Upper lobe of right lung (tissue), 1 donor: ENCODE measurements around the gene APOD. TPM values are rescaled to one million over a fixed set of nuclear protein-coding genes. Genes with fewer than 3 reads are reported as not detected.
A peak's percentile ranks its signal among the peaks of the same experiment; 100 is the strongest.

Experiments used
- ATAC-seq: fragments of 200-7000 bp; cut with Tn5 transposase; one replicate; pipeline ENCODE4 v1.9.1; 2020; ENCODE audit warnings: mild to moderate bottlenecking, moderate library complexity
- DNase-seq: peaks from one replicate; pipeline ENCODE4 v3.0.0-alpha.2; 2020
- H3K27ac ChIP-seq: fragments of 200-600 bp; one replicate; pipeline ENCODE4 v1.8.0; 2022
- H3K27me3 ChIP-seq: fragments of 200-600 bp; one replicate; pipeline ENCODE4 v1.8.0; 2022; ENCODE audit warnings: mild to moderate bottlenecking
- H3K36me3 ChIP-seq: fragments of 200-600 bp; one replicate; pipeline ENCODE4 v1.8.0; 2022
- H3K4me1 ChIP-seq: fragments of 200-600 bp; one replicate; pipeline ENCODE4 v1.8.0; 2022
- H3K4me3 ChIP-seq: fragments of 200-600 bp; one replicate; pipeline ENCODE4 v1.8.0; 2022; ENCODE audit warnings: mild to moderate bottlenecking
- H3K9me3 ChIP-seq: fragments of 200-600 bp; one replicate; pipeline ENCODE4 v1.8.0; 2022
- CTCF ChIP-seq: fragments of 200-600 bp; IDR thresholded peaks from one replicate; pipeline ENCODE4 v1.8.0; 2022; ENCODE audit warnings: antibody characterized with exemption
- intact Hi-C: fragments of 100-400 bp; cut with DNase I; formaldehyde crosslinking; loops from one replicate; pipeline ENCODE4 v1.11.0; 2022
- total RNA-seq: library from RNA; stranded (reverse); fragmentation: NEBNext Ultra II Directional; extraction: Animal tissue kit (Norgen Biotek cat#: 25700); gene quantifications from one replicate; pipeline ENCODE4 v1.2.1, GENCODE V29; 2021
- donor health status: DM: no; HTN: yes; CAD: no; lungs with severe emphysema.

APOD gene
- total RNA-seq, 1 donor from 2014 or later, result 59.4 TPM

- ATAC-seq (peak; percentile 21), DNase-seq (no peak)
- Histone ChIP-seq H3K27ac (no peak overlapping the region), H3K27me3 (peaks cover under 1% of the 10 kb centered on the region), H3K4me1 (no peaks in the 10 kb centered on the region), H3K4me3 (no peak overlapping the region), H3K9me3 (no peaks in the 10 kb centered on the region), H3K36me3 (no peaks in the 10 kb centered on the region)
- intact Hi-C loops, result no loop called here
- no peak for TF ChIP-seq CTCF
Measured at GRCh38 chr3:195559723-195560409, 23.9 kb downstream of the APOD start.

- Histone ChIP-seq H3K4me1 (no peaks in the 10 kb centered on the region), H3K27ac (no peak overlapping the region), H3K4me3 (no peak overlapping the region), H3K27me3 (no peaks in the 10 kb centered on the region), H3K9me3 (no peaks in the 10 kb centered on the region), H3K36me3 (no peaks in the 10 kb centered on the region)
- intact Hi-C loops, result no loop called here
- ATAC-seq, result peak; percentile 58
- no peak for DNase-seq
- peak; percentile 40 for TF ChIP-seq CTCF
Measured at GRCh38 chr3:195558602-195559001, 25.1 kb downstream of the APOD start.

- Histone ChIP-seq H3K27me3 (no peaks in the 10 kb centered on the region), H3K36me3 (no peaks in the 10 kb centered on the region), H3K4me3 (no peak overlapping the region), H3K9me3 (no peaks in the 10 kb centered on the region), H3K27ac (no peak overlapping the region), H3K4me1 (no peaks in the 10 kb centered on the region)
- ATAC-seq (no peak), DNase-seq (no peak)
- TF ChIP-seq CTCF, result no peak
- intact Hi-C loops, result no loop called here
Measured at GRCh38 chr3:195557322-195557721, 26.4 kb downstream of the APOD start.

- Histone ChIP-seq H3K4me1 (no peaks in the 10 kb centered on the region), H3K4me3 (no peak overlapping the region), H3K27me3 (no peaks in the 10 kb centered on the region), H3K9me3 (no peaks in the 10 kb centered on the region), H3K36me3 (no peaks in the 10 kb centered on the region), H3K27ac (no peak overlapping the region)
- intact Hi-C loops, result no loop called here
- DNase-seq (no peak), ATAC-seq (peak; percentile 65)
- peak; percentile 36 for TF ChIP-seq CTCF
Measured at GRCh38 chr3:195556390-195556789, 27.4 kb downstream of the APOD start.

- intact Hi-C loops, result no loop called here
Measured at GRCh38 chr3:195555110-195555509, 28.6 kb downstream of the APOD start.

More at GRCh38 chr3:195555110-195555509, 28.6 kb downstream of the APOD start:
- Histone ChIP-seq H3K4me1 (peaks cover 10% of the 10 kb centered on the region), H3K4me3 (no peak overlapping the region), H3K9me3 (no peaks in the 10 kb centered on the region), H3K27ac (no peak overlapping the region), H3K27me3 (no peaks in the 10 kb centered on the region), H3K36me3 (no peaks in the 10 kb centered on the region)
- TF ChIP-seq CTCF, result no peak
- ATAC-seq, result no peak
- DNase-seq, result no peak
